T follicular helper cell (primary cell): ENCODE data around the gene POLR2H.

Source experiments
- DNase-seq: peaks from one replicate; pipeline ENCODE4 v3.0.0-alpha.2; 2020; ENCODE audit warnings: low read depth

The POLR2H gene

GRCh38 chr3:184371570-184372018, 10.1 kb downstream of the POLR2H start:
- peak; percentile 40 for DNase-seq

GRCh38 chr3:184372296-184372821, 10.8 kb downstream of the POLR2H start:
- DNase-seq = no peak

DNA sequence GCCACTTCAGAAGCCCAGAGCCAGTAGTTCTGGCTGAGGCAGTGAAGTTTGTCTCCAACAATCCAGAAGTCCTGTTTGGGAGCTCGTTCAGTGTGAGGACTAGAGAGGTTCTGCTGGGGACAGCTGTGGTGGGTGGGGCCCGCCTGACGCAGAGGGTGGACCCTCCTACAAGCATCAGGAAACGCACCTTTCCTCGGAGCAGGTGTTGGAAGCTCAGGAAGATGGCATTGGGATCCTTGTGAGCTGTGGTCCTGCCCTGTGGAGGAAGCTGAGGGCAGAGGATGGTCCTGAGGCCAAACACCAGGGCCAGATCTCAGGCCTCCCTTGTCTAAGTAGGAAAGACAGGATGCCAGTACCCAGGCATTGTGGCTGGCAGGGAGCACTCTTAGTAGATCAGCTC, 11.4 kb downstream of the POLR2H start:
- no peak for DNase-seq

GRCh38 chr3:184373422-184373821, 11.9 kb downstream of the POLR2H start:
- no peak for DNase-seq

DNA sequence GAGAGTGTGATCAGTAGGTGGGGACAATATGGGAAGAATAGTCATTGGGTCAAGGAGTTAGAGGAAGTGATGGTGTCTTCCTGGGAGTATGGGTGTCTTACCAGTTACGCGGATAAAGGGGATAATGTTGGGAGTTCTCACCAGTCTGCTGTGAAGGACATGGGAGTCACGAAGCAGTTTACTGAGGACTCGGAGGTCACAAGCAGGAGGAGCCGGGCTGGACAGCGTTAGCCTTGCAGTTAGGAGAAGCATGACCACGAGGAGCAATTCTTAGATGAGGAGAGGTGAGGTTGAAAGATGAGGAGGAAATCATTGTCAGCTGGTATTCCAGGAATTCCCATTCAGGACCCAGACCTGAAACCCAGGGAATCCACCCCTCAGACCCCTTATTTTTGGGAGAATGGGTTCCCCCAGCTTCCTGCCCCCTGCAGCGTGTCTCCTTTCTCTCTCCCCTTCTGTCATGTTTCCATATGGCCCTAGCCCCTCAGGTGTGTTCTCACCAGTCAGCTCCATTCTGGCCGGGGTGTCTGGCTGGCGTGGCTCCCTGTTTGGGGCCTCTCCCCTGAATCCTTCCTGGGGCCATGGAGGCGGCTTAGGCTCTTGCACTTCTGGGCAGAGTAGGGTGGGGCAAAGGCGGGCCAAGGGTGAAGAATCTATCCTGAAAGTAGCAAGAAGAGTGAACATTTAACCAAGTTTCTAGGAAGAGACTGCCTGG, 14.4 kb downstream of the POLR2H start:
- DNase-seq = no peak

DNA sequence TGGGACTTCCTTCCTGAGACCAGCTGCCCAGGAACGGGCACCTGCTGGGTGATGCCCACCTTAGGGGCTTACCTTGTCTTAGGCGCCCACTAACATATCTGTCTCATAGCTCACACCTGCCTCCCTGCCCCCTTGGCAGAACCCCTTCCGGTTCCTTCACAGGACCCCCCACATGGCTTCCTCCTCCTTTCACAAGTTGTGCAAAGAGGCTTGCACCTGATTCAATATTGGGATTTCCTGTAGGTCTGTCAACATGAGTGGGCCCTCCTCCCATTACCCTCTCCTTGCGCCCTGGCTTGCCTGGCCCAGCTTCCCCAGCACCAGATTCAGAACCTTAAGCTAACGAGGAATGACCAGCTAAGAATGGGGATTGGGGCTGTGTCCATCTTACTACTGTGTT, 15.9 kb downstream of the POLR2H start:
- no peak for DNase-seq

DNA sequence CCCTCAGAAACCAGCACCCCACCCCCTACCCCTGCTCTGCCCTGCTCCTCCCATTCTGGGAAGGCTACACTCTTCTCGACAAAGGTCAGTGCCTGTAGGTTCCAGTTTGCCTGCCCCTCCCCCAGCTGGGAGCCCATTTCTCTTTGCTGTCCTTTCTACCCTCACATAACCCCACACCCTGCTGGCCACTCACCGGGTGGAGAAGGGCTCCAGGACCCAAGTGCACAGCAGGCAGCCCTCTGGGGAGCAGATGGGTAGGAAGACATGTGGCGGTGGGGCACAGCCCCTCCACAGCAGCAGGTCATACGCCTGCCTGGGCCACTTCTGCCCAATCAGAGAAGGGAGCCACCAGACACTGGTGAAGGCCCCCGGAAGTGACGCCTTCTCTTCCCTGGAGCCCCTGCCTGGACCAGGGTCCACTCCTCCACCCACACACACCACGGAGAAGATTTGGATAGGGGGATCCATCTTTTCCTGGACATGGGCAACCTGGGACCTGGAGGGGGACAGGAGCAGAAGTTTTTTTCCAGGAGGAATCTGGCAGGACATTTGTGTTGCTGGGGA, 16.5 kb downstream of the POLR2H start, which contains the start of gene THPO:
Gene THPO (minus strand): TSS at position 326 of the 564 bp plus-strand sequence. CDS start 1,948 bp downstream, outside the sequence.
- no peak for DNase-seq

GRCh38 chr3:184378651-184379357, 17.3 kb downstream of the POLR2H start:
- no peak for DNase-seq

GRCh38 chr3:184379358-184380184, 18.1 kb downstream of the POLR2H start, which contains the start of gene CHRD:
TSS of gene CHRD (plus strand) at chr3:184380054. CDS start at chr3:184380319, 265 bp downstream.
- no peak for DNase-seq

DNA sequence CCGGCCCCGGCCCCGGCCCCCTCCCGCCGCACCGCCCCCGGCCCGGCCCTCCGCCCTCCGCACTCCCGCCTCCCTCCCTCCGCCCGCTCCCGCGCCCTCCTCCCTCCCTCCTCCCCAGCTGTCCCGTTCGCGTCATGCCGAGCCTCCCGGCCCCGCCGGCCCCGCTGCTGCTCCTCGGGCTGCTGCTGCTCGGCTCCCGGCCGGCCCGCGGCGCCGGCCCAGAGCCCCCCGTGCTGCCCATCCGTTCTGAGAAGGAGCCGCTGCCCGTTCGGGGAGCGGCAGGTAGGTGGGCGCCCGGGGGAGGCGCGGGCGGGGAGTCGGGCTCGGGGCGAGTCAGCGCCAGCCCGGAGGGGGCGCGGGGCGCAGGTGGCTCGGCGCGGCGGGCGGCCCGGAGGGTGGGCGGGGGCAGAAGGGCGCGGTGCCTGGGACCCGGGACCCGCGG, 18.7 kb downstream of the POLR2H start:
- DNase-seq = no peak

GRCh38 chr3:184380627-184381260, 19.2 kb downstream of the POLR2H start:
- no peak for DNase-seq

DNA sequence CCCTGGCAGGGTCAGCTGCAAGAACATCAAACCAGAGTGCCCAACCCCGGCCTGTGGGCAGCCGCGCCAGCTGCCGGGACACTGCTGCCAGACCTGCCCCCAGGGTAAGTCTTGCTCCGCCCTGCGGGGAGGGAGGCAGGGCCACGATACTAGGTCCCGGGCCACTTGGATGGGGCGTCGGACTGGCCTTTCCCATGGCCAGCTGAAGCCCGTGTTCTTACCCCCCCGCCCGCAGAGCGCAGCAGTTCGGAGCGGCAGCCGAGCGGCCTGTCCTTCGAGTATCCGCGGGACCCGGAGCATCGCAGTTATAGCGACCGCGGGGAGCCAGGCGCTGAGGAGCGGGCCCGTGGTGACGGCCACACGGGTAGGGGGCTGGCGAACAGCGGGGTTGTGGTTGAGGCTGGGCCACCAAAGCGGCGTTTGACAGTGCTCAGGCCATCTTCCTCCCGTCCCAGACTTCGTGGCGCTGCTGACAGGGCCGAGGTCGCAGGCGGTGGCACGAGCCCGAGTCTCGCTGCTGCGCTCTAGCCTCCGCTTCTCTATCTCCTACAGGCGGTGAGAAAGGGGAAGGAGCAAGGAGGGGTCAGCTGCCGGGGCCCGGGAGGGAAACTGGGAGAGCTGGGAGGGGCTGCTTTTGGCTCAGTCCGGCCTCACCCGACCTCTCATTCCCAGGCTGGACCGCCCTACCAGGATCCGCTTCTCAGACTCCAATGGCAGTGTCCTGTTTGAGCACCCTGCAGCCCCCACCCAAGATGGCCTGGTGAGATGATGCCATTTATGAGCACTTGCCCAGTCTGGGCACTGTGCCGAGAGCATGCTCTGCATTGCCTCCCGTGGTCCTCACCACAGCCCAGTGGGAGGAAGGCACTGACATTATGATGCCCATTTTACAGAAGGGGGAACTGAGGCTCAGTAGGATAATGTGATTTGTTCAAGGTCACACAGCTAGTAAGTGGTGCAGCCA, 20.0 kb downstream of the POLR2H start:
- no peak for DNase-seq

GRCh38 chr3:184382326-184383032, 21.0 kb downstream of the POLR2H start:
- DNase-seq = no peak

GRCh38 chr3:184383033-184383740, 21.7 kb downstream of the POLR2H start:
- DNase-seq = no peak

- DNase-seq = no peak
These were observed 22.8 kb downstream of the POLR2H start for GRCh38 chr3:184384342-184384741.

GRCh38 chr3:184384856-184385422, 23.4 kb downstream of the POLR2H start:
- DNase-seq = no peak

DNA sequence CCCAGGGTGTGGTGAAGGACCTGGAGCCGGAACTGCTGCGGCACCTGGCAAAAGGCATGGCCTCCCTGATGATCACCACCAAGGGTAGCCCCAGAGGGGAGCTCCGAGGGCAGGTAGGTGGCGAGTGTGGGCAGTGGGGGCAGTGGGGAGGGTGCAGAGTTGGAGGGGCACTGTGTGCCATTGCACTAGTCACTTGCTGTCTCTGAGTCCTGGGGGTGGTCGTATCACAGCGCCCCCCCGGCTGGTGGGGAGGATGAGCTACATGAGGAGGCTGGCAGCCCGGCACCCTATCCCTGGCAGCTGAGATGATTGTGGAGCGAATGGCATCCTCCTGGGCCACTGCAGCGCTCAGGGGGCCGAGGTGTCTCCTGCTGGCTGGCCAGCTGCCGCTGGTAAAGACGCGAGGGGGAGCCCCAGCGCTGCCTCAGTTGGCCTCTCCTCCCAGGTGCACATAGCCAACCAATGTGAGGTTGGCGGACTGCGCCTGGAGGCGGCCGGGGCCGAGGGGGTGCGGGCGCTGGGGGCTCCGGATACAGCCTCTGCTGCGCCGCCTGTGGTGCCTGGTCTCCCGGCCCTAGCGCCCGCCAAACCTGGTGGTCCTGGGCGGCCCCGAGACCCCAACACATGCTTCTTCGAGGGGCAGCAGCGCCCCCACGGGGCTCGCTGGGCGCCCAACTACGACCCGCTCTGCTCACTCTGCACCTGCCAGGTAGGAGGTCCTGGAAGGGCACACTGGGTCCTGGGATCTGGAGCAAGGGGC, 24.7 kb downstream of the POLR2H start:
- no peak for DNase-seq
